HepG2 (cell line): ENCODE data around the gene SLTM. TPM values are rescaled to one million over a fixed set of nuclear protein-coding genes. Genes with fewer than 3 reads are reported as not detected.
A peak's percentile ranks its signal among the peaks of the same experiment; 100 is the strongest.

Experiments
- BATF2 ChIP-seq: sonication (generic); formaldehyde crosslinking; IDR thresholded peaks from 2 replicates; pipeline ENCODE4 v1.8.0; 2022; ENCODE audit warnings: mild to moderate bottlenecking, missing genetic modification reagents, moderate library complexity
- PAX8 ChIP-seq: sonication (generic); formaldehyde crosslinking; IDR thresholded peaks from 2 replicates; pipeline ENCODE4 v1.8.0; 2022; ENCODE audit warnings: mild to moderate bottlenecking, missing genetic modification reagents, borderline replicate concordance
- ZNF274 ChIP-seq: sonication (generic); formaldehyde crosslinking; IDR thresholded peaks from 2 replicates; pipeline ENCODE4 v1.5.1; 2020; ENCODE audit warnings: mild to moderate bottlenecking, missing genetic modification reagents
- ZNF646 ChIP-seq: sonication (generic); formaldehyde crosslinking; IDR thresholded peaks from 2 replicates; pipeline ENCODE4 v1.9.0; 2021; ENCODE audit warnings: mild to moderate bottlenecking, missing genetic modification reagents
- ZNF790 ChIP-seq: sonication (generic); formaldehyde crosslinking; IDR thresholded peaks from 2 replicates; pipeline ENCODE4 v1.8.0; 2022; ENCODE audit warnings: missing genetic modification reagents, mild to moderate bottlenecking, borderline replicate concordance
- ZSCAN30 ChIP-seq: sonication (generic); formaldehyde crosslinking; IDR thresholded peaks from 2 replicates; pipeline ENCODE4 v1.5.0; 2020; ENCODE audit warnings: mild to moderate bottlenecking, missing genetic modification reagents
- polyA plus RNA-seq, 8 experiments: library from polyadenylated mRNA; depleted of rRNA in 3 of 8; stranded (reverse) in 7 of 8; unstranded in 1 of 8; fragments of >200 nt; fragmentation: Illumina TruSeq in 4 of 8; extraction: Trizol in 4 of 8; gene quantifications; 2 replicates each; pipeline versions ENCODE4 v1.2.1 to v1.2.3, GENCODE V29; 2011 to 2016; ENCODE audit warnings: low read depth in 4 of 8, missing spikeins in 1 of 8, mixed read lengths in 1 of 8; ENCODE audit not compliant: insufficient read depth in 1 of 8
- total RNA-seq, 5 experiments: library from RNA; depleted of rRNA; stranded (reverse); fragments of >200 nt; fragmentation: Illumina TruSeq; extraction: Trizol; gene quantifications; 2 replicates each; pipeline ENCODE4 v1.2.3, GENCODE V29; 2016; ENCODE audit warnings: low read depth in 1 of 5

Gene SLTM
- total and polyA plus RNA-seq, 2 of the 13 experiments (the other 11 are each of a cell fraction or from before 2014, with no cell fraction given), result 22.0 to 64.2 TPM

- TF ChIP-seq ZNF646 (CRISPR knock-in tag), result no peak
- no peak for TF ChIP-seq BATF2 (CRISPR knock-in tag)
- 0 out of 2 replicates have a peak, but pooled peaks have one; percentile 26 for TF ChIP-seq PAX8 (CRISPR knock-in tag)
- 0 out of 2 replicates have a peak, but pooled peaks have one; percentile 4 for TF ChIP-seq ZNF790 (CRISPR knock-in tag)
- TF ChIP-seq ZNF274, result 0 out of 2 replicates have a peak, but pooled peaks have one; percentile 1
- TF ChIP-seq ZSCAN30 (CRISPR knock-in tag), result 0 out of 2 replicates have a peak, but pooled peaks have one; percentile 41
- TF ChIP-seq, all 625 proteins: peak for 14
These were observed 684 bp downstream of the SLTM start (continued) for GRCh38 chr15:58932710-58933280.
